HEK293T (cell line): Measurements from ENCODE around the gene NRP2.

Experiments
- CTCF ChIA-PET: fragments of 350-600 bp; formaldehyde crosslinking; extraction: SDS; loops from one replicate; lab custom pipeline; 2021; ENCODE audit warnings: antibody characterized with exemption, inconsistent platforms; lab: Yijun Ruan, JAX
- POLR2A ChIA-PET: fragments of 350-600 bp; formaldehyde crosslinking; extraction: SDS; loops from one replicate; lab custom pipeline; 2020; ENCODE audit warnings: antibody characterized with exemption, inconsistent platforms; lab: Yijun Ruan, JAX
- DNase-seq: peaks from one replicate; pipeline ENCODE4 v3.0.0; 2012; ENCODE audit warnings: mixed read lengths; ENCODE audit errors: extremely low spot score
- ARNT ChIP-seq: fragments of 450-650 bp; IDR thresholded peaks from 2 replicates; pipeline ENCODE4 v1.6.1; 2017; ENCODE audit warnings: mild to moderate bottlenecking
- BHLHE40 ChIP-seq: fragments of 450-650 bp; IDR thresholded peaks from 2 replicates; pipeline ENCODE4 v1.6.1; 2016; ENCODE audit warnings: mild to moderate bottlenecking, moderate library complexity, borderline replicate concordance
- CTBP1 ChIP-seq: fragments of 450-650 bp; IDR thresholded peaks from 2 replicates; pipeline ENCODE4 v1.6.1; 2016; ENCODE audit warnings: borderline replicate concordance
- ELF4 ChIP-seq: fragments of 450-650 bp; IDR thresholded peaks from 2 replicates; pipeline ENCODE4 v1.6.1; 2017; ENCODE audit warnings: antibody characterized with exemption
- FOXA1 ChIP-seq: fragments of 450-650 bp; IDR thresholded peaks from 2 replicates; pipeline ENCODE4 v1.6.1; 2016; ENCODE audit warnings: mild to moderate bottlenecking
- FOXK2 ChIP-seq: fragments of 450-650 bp; IDR thresholded peaks from 2 replicates; pipeline ENCODE4 v1.6.1; 2016; ENCODE audit warnings: mild to moderate bottlenecking
- FOXM1 ChIP-seq: fragments of 450-650 bp; IDR thresholded peaks from 2 replicates; pipeline ENCODE4 v1.6.1; 2017; ENCODE audit warnings: mild to moderate bottlenecking, borderline replicate concordance
- HDGF ChIP-seq: fragments of 450-650 bp; IDR thresholded peaks from 2 replicates; pipeline ENCODE4 v1.6.1; 2017; ENCODE audit warnings: antibody characterized with exemption, borderline replicate concordance
- L3MBTL2 ChIP-seq: fragments of 450-650 bp; conservative IDR thresholded peaks from 2 replicates; pipeline ENCODE4 v1.6.1; 2016; ENCODE audit warnings: mild to moderate bottlenecking
- LEF1 ChIP-seq: fragments of 450-650 bp; IDR thresholded peaks from 2 replicates; pipeline ENCODE4 v1.6.1; 2017; ENCODE audit warnings: mild to moderate bottlenecking, borderline replicate concordance
- NFRKB ChIP-seq: fragments of 450-650 bp; IDR thresholded peaks from 2 replicates; pipeline ENCODE4 v1.6.1; 2016; ENCODE audit warnings: mild to moderate bottlenecking, moderate library complexity
- PKNOX1 ChIP-seq: fragments of 450-650 bp; IDR thresholded peaks from 2 replicates; pipeline ENCODE4 v1.6.1; 2016
- SP1 ChIP-seq: fragments of 450-650 bp; IDR thresholded peaks from 2 replicates; pipeline ENCODE4 v1.6.1; 2017
- SUZ12 ChIP-seq: fragments of 450-650 bp; IDR thresholded peaks from 2 replicates; pipeline ENCODE4 v1.6.1; 2016; ENCODE audit warnings: mild to moderate bottlenecking
- TARDBP ChIP-seq: fragments of 450-650 bp; IDR thresholded peaks from 2 replicates; pipeline ENCODE4 v1.6.1; 2016
- ZNF384 ChIP-seq: fragments of 450-650 bp; IDR thresholded peaks from 2 replicates; pipeline ENCODE4 v1.6.1; 2016

Gene NRP2

GRCh38 chr2:205805136-205805535 is 122.8 kb downstream of the NRP2 start:
- POLR2A ChIA-PET: no interaction called here
- CTCF ChIA-PET: no interaction called here
- TF ChIP-seq BHLHE40: no peak
- TF ChIP-seq FOXK2: no peak
- TF ChIP-seq SUZ12: no peak
- TF ChIP-seq HDGF: no peak
- no peak for TF ChIP-seq LEF1
- TF ChIP-seq CTBP1: no peak
- TF ChIP-seq FOXA1: no peak
- TF ChIP-seq PKNOX1: no peak
- no peak for TF ChIP-seq ZNF384
- no peak for TF ChIP-seq ARNT
- TF ChIP-seq ELF4: no peak
- no peak for TF ChIP-seq FOXM1
- no peak for TF ChIP-seq SP1
- TF ChIP-seq NFRKB: no peak
- no peak for TF ChIP-seq TARDBP
- DNase-seq: no peak

DNA sequence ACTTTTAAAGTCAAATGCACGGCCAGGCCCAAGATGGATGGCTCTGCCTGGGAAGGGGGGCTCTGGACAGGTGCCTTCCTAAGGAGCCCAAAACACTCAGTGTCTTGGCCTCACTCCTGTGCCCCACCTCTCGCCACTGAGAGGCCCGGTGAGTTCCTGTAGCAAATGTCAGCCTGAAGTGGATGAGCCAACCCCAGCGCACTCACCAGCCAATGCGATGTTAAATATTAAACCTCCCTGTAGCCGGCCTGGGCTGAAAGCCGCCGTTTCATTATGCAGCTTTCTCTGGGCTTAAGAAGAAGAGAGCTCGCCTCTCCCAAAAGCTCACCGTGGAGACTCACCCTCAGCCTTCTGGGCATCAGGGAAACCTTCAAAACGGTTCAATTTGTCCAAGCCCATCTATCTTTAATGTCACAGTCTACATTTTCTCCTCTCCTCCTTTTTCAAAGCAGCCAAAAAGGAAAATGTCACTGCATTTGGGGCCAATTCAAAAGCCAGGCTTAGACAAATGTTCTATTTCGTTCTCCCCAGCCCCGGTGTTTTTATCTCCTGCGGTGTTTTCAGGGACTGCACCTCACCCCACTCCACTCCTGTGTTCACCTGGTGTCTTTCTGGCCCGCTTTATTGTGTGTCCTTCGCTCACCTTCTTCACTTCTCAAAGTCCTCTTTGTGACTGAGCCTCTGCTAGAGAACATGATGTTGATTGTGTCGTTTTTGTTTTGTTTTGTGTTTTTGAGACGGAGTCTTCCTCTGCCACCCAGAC is 124.0 kb downstream of the NRP2 start:
- TF ChIP-seq CTBP1: no peak
- TF ChIP-seq BHLHE40: no peak
- TF ChIP-seq ZNF384: no peak
- ChIA-PET POLR2A (no interaction called here), CTCF (no interaction called here)
- DNase-seq: no peak

DNA sequence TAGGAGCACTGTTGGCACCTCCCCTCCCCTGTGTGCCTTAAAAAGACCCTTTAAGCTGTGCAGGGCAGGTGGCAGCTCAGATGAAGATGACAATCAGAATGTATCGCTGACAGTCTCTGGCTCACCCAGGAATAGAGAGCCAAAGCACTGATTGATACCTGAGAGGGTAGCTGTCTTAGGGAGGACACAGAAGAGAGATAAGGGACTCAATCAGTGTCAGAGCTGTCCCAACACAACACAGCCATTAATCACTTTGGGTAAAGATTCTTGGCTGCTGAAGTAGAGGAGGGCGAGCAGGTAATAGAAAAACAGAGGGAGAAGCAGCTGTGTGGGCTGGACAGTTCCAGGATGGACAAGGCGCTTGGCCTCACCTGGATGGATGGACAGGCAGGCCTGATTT is 124.9 kb downstream of the NRP2 start:
- no peak for TF ChIP-seq FOXM1
- no peak for TF ChIP-seq L3MBTL2
- no peak for TF ChIP-seq TARDBP
- no peak for TF ChIP-seq LEF1
- TF ChIP-seq ARNT: no peak
- no peak for TF ChIP-seq ELF4
- no peak for TF ChIP-seq BHLHE40
- no peak for TF ChIP-seq CTBP1
- TF ChIP-seq FOXA1: no peak
- TF ChIP-seq SUZ12: no peak
- TF ChIP-seq FOXK2: no peak
- TF ChIP-seq NFRKB: no peak
- no peak for TF ChIP-seq ZNF384
- CTCF ChIA-PET: no interaction called here
- POLR2A ChIA-PET: no interaction called here
- DNase-seq: no peak

GRCh38 chr2:205807758-205808157 is 125.5 kb downstream of the NRP2 start:
- TF ChIP-seq TARDBP (no peak), LEF1 (no peak), PKNOX1 (no peak), BHLHE40 (no peak), ZNF384 (no peak)
- no peak for DNase-seq
- ChIA-PET CTCF (no interaction called here), POLR2A (no interaction called here)

DNA sequence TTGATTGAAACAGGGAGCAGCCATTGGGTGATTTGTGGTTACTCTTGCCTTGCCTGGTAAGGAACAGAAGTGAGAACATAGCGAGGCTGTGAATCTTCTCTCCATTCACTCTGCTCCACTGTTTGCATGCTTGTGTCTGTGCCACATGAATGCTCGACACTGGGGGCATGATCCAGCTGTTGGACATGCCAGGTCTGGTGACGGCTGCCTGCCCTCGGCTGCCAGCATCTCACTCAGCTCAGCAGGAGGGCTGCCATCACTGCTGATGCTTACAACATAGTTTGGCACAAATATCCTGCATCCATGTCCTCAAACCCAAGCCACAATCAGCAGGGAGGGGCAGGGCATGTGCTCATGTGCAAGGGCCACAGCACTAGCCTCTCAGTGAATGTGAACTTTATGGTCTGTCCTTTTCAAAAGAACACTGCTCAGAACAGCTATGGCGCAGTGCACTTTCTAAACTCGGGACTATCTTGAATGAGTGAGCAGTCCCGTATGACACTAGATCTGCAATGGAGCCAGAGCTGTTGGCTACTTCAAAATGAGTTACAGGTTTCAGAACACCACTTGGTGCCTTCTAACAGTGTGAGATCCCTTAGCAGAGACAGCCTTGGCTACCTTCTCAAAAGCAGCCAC is 126.3 kb downstream of the NRP2 start:
- no peak for DNase-seq
- TF ChIP-seq ELF4 (no peak), BHLHE40 (no peak), FOXK2 (no peak), LEF1 (no peak), HDGF (no peak), ZNF384 (no peak), ARNT (no peak), FOXM1 (no peak), L3MBTL2 (no peak), TARDBP (no peak)
- CTCF ChIA-PET: no interaction called here
- POLR2A ChIA-PET: no interaction called here

GRCh38 chr2:205811387-205811786 is 129.1 kb downstream of the NRP2 start:
- TF ChIP-seq L3MBTL2: no peak
- TF ChIP-seq LEF1: no peak
- no peak for TF ChIP-seq ZNF384
- no peak for TF ChIP-seq ELF4
- no peak for TF ChIP-seq FOXA1
- no peak for TF ChIP-seq SP1
- TF ChIP-seq TARDBP: no peak
- TF ChIP-seq BHLHE40: no peak
- no peak for TF ChIP-seq FOXK2
- no peak for TF ChIP-seq PKNOX1
- no peak for TF ChIP-seq FOXM1
- no peak for TF ChIP-seq SUZ12
- no peak for TF ChIP-seq ARNT
- no peak for TF ChIP-seq CTBP1
- no peak for TF ChIP-seq NFRKB
- TF ChIP-seq HDGF: no peak
- DNase-seq: no peak
- ChIA-PET POLR2A (no interaction called here), CTCF (no interaction called here)
